ENCODE data around the gene TMEM33.
"Not testable (repeated sequence)": the region's sequence is repeated elsewhere in the genome, so short reads cannot be mapped to it uniquely, and the experiment has no call there.

TMEM33 gene, protein sequence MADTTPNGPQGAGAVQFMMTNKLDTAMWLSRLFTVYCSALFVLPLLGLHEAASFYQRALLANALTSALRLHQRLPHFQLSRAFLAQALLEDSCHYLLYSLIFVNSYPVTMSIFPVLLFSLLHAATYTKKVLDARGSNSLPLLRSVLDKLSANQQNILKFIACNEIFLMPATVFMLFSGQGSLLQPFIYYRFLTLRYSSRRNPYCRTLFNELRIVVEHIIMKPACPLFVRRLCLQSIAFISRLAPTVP

DNA sequence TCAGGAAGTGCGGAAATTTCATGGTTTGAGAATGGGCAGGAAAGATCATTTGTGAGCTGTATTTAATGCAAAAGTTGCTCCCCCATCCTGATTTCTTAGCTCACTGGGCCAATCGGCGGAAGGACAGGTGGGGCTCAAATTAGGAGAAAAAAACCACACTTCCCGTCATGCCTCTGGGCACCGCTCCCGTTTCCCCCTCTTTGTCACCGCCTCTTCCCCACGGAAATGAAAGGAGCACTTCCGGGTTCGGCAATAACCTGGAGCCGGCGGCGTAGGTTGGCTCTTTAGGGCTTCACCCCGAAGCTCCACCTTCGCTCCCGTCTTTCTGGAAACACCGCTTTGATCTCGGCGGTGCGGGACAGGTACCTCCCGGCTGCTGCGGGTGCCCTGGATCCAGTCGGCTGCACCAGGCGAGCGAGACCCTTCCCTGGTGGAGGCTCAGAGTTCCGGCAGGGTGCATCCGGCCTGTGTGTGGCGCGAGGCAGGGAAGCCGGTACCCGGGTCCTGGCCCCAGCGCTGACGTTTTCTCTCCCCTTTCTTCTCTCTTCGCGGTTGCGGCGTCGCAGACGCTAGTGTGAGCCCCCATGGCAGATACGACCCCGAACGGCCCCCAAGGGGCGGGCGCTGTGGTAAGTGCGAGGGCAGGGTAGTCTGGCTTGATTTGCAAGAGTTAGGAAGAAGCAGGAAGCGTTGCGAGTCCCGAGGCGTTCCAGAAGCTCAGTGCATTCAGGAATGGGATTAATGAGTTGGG, at the start of gene TMEM33:
TSS of gene TMEM33 (plus strand) at position 529 of the 751 bp plus-strand sequence. CDS start at position 585, 56 bp downstream.
- peak; percentile 76 for DNase-seq

GRCh38 chr4:41885456-41885855, 49.8 kb upstream of the TMEM33 start:
- DNase-seq, result no peak

DNA sequence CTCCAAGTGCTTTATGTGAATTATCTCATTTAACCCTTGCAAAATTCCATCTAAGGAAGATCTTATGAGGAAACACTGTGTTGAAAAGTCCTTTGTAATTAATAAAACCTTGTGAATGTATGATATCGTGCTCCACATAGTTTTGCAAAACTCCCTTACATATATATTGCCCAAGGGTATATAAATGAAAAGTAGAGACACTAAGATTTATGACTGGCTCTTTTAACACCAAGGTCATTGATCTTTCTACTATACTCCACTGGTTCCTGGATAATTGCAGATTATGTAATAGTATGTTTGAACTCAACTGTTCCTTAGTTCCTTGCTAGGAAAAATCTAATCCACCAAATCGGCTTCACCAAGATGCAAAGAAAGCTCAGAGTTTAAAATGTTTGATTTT, 48.0 kb upstream of the TMEM33 start:
- no peak for DNase-seq

DNA sequence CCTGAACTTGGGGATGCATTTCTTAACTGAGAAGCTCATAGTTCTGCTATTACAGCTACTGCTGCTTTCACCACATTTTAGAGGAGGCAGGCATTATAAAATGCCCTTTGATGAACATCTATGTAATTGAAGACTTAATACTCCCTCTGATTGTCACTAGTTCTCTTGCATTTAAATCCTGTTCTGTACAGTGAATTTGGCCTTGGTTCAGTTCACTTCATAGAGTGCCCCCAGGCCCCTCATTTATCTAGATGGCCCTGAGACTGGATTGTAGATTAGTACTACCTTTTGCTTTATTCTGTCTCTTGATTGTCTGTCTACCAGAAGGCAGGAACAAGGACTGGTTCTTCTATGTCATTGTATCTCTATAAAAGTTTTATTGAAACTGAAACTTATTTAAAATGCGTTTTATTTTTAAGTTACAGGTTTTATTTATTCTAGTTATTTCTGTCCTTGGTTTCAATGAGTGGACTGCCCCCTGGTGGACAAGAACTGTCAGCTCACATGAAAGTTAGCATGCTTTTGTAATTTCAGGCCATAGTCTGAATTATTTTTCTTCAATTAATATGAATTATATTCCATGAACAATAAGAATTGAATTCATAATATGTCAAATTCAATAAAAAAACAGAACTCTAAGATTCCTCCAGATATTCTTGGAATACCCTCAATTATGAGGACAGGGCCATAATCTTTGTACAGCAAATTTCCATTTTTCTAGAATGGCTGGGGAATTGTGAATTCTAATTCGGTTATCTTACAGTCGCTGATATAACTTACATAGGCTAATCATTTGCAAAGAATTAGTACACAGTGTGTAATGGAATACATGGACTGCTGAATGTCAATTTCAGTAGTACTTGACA, 47.2 kb upstream of the TMEM33 start:
- DNase-seq, result no peak

- no peak for DNase-seq
Observed at GRCh38 chr4:41888687-41889074, 46.5 kb upstream of the TMEM33 start.

- DNase-seq, result no peak
Observed at GRCh38 chr4:41889317-41889716, 45.9 kb upstream of the TMEM33 start.

GRCh38 chr4:41890085-41890484, 45.1 kb upstream of the TMEM33 start:
- no peak for DNase-seq

DNA sequence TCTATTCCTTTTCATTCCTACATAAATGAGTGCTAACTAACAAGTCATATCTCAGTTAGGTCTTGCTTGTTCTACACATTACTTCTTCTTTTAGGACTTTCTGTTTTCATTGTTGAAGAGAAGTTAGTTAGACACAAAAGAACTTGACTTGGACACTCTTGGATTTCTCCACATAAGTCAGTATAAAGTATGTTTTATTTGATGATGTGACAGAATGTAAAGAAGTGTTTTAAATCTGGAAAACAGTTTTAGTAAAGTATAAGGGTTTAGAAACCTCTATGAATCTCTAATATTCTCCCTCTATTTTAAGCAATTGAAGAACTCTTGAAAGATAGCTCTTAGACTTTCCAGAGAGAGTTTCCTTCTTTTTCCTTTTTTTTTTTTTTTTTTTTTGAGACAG, 38.6 kb upstream of the TMEM33 start:
- DNase-seq, result no peak

DNA sequence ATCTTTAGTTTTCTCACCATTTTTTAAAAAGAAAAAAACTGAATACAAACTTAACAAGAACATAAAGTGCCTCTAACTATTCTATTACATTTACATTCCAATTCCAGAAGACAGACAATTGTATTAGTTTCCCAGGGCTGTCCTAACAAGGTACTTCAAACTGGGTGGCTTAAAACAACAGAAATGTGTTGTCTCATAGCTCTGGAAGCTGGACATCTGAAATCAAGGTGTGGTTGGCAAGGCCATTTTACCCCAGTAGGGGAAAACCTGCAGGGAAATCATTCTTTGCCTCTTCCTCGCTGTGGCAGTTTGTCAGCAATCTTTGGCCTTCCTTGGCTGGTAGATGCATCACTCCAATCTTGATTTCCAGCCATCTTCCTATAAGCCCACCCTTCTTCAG, 37.5 kb upstream of the TMEM33 start:
- no peak for DNase-seq

- not testable (repeated sequence) for DNase-seq
Observed at GRCh38 chr4:41909136-41909535, 26.1 kb upstream of the TMEM33 start.

GRCh38 chr4:41912546-41912945, 22.7 kb upstream of the TMEM33 start:
- no peak for DNase-seq

GRCh38 chr4:41913509-41913908, 21.7 kb upstream of the TMEM33 start:
- no peak for DNase-seq

- no peak for DNase-seq
Observed at GRCh38 chr4:41918278-41918677, 17.0 kb upstream of the TMEM33 start.

- DNase-seq, result not testable (repeated sequence)
Observed at GRCh38 chr4:41920416-41920815, 14.8 kb upstream of the TMEM33 start.

GRCh38 chr4:41921476-41921875, 13.8 kb upstream of the TMEM33 start:
- DNase-seq, result no peak

DNA sequence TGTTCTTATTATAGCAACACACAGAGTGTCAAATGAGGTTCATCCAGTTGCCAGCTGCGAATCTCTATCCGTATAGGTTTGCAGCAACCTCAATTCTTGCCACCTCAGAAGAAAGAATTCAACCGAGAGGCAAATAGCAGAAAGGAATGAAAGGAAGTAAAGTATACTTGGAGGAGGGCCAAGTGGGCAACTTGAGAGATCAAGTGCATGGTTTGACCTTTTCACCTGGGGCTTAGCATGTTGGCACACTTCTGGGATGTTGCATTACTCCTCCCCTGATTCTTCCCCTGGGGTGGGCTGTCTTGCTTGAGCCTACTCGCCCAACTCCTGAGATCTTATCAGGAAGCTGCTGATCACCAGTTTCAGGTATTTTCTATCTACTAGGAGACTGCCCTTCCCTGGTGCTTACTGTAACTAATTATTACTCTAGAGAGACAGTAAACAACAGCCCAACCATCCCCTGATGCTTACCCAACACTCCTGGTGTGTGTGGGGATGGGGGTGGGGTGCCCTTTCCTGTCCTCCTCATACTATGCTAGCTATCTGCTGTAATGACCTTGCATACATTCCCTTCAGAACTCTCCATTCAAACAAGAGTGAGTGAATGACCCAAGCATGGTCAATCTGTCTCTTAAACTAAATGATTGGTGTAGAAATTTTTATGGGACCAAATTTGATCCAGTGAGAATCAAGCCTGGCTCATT, 7.3 kb upstream of the TMEM33 start:
- no peak for DNase-seq

DNA sequence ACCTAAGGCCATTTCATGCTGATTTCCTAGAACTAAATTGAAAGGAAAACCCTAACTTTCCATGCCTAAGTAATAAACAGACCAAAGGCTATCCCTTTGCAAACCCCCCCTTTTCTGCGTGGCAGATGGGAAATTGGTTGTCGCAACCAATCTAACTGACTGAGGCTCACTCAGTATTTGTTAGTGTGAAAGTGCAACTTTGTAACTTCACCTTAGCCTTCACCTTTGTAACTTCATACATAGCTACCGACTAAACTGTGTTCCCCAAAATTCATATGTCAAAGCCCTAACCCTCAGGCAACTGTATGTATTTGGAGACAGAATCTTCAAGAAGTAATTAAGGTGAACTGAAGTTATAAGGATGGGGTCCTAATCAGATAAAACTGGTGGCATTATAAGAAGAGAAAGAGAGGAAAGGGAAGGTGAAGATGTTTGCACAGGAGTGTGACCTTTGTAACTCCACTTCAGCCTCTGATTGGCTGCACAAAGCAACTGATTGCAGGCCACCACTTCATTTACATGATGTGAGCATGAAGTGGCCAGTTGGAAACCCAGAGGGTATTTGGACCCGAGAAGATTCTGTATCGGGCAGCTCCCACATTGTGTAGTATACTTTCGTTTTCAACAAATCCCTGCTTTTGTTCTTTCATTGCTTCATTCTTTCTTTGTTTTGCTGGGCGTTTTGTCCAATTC, 4.9 kb upstream of the TMEM33 start:
- DNase-seq, result no peak

DNA sequence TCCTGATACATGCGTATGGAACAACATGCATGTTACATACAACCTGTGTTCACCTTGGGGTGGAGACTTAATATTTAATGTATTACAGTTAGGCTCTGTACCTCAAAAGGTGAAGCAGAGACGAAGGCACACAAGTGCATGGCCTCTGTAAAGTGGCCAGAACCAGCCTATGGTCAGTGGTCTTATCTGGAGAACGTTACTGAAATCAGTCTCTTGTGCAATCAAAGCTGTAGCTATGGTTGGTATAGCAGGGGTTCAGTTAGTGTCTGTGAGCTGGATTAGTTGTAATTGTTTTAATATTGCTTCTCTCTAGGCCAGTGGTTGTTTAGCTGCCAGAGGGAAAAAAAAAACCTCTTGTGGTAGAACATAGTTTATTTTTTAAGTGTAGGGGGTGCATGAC, 2.2 kb upstream of the TMEM33 start:
- DNase-seq, result no peak

DNA sequence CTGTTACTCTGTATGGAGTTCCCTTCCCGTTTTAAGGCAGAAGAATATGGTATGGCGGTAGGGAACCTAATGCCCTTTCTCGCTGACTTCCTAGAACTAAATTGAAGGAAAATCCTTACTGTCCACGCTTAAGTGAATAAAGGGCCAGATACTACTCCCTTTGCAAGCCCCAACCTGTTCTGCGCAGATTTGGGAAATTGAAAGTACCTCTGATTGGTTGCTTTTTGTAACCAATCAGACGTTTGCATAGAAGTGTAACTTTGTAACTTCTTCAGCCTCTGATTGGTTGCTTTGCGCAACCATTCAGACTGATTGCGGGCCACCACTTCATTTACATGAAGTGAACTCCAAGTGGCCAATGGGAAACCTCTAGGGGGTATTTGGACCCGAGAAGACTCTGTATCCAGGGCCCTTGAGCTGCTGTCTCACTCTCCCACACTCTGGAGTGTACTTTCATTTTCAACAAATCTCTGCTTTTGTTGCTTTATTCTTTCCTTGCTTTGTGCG, 1.2 kb upstream of the TMEM33 start:
- no peak for DNase-seq

GRCh38 chr4:41934514-41934900, 722 bp upstream of the TMEM33 start:
- no peak for DNase-seq

DNA sequence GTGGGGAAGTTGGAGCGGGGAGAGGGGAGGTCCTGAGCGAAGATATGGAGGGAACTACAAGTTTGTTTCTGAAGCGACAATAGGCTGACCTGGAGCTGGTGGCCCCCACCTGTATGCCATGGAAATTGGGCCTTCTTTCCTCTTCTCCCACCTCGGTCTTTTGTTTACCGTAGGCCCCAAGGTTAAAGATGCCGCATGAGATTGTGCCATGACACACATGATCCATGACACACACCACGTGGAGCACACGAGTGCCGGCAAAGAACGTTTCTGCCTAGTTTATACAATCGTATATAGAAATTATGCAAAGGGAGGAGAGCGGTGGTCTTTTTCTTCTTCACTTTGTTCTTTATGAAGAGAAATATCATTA, 408 bp downstream of the TMEM33 start:
- no peak for DNase-seq

DNA sequence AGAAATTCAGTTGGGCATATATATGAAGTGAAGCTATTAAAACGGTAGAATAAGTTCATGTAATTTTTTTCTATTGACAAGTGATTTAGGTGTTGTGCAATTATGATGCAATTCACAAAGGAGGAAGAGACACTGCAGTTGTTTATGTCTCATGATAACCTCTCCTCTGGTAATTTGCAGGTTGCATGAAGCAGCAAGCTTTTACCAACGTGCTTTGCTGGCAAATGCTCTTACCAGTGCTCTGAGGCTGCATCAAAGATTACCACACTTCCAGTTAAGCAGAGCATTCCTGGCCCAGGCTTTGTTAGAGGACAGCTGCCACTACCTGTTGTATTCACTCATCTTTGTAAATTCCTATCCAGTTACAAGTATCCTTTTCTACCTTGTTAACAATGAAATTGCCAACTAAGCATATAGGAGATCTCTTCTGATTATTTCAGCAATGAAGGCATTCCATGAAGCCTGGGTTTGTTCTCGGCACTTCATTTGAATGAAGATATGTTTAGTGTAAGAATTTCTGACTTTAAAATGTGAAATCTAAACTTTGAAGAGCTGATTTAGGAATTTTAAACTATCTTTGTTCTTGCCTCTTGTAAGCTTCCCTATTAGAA, 3.9 kb downstream of the TMEM33 start:
- no peak for DNase-seq
